ENCODE results near the gene TSPAN15.

Gene TSPAN15

DNA sequence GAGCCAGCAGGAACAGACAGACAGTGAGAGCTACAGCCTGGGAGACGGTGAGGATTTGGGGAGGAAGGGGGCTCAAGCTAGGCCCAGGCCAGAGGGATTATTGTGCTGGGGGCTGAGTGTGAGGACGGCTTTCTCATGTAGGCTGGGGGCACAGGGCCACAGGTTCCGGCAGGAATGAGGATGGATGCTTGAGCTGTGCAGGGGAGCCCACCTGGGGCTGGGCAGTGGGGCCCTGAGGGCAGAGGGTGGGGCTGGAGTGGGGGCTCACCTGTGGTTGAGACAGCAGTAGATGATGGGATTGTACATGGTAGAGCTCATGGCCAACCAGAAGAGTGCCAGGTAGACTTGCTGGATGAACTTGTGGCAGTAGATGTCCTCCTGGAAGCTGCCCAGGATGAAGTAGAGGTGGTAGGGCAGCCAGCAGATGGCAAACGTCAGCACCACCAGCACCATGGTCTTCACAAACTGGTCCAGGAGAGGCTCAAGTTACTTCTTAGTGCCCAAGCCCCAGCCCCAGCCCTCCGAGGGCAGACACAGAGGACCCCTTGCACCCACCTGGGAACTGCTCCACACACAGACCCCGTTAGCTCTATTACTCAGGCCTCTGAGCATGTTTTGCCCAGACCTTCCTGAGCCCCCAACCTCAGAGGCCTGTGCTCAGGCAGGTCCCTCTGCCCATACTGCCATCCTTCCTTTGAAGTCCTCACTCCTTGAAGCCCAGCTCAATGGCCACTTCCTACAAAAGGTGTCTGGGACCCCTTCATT is 44.3 kb upstream of the TSPAN15 start:
- no peak overlapping the region for H3K4me3 ChIP-seq (ENCODE audit: low read depth, low read length)
- TF ChIP-seq CTCF (IDR thresholded peaks at IDR 0.05; ENCODE audit: borderline replicate concordance, insufficient read depth, low read depth, low read length), result no peak

DNA sequence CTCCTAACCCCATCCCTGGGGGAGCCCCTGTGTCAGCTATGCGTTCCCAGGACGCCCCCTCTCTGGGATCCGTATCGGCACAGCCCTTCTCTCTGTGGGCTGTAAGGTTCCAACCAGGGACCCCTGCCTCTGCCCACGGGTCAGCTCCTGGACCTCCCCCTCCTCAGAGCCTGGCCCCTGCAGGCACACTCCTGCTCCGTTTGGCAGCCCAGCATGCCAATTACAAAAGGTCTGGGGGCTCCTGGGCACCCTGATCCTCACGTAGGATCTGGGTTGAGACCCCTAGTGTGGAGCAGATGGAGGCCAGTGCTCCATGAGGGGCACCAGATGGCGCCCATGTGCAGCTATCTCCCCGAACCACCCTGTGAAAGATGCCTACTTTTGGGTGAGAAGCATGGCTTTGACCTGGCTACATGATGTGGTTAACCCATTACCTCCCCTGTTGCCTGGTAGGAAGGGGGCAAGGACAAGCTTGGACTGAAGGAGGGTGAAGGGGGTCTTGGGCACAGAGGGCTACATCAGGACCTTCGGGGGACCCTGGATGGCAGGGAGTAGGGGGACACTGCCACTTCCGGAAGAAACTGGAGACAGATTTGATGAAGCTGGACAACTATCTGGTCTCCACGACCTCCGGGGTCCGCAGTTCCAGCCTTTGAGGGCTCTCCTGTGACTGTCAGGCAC is 43.5 kb upstream of the TSPAN15 start:
- peak; percentile 48; the same call in 1 of the 2 replicates for TF ChIP-seq CTCF (IDR thresholded peaks at IDR 0.05; ENCODE audit: borderline replicate concordance, insufficient read depth, low read depth, low read length)
- no peak overlapping the region for H3K4me3 ChIP-seq (ENCODE audit: low read depth, low read length)

- H3K4me3 ChIP-seq (ENCODE audit: low read depth, low read length), result peak overlapping the region; percentile 31
- peak; percentile 70 for TF ChIP-seq CTCF (IDR thresholded peaks at IDR 0.05; ENCODE audit: borderline replicate concordance, insufficient read depth, low read depth, low read length)
These were observed 42.7 kb upstream of the TSPAN15 start for GRCh38 chr10:69408318-69409175.

GRCh38 chr10:69409176-69409495 is 42.1 kb upstream of the TSPAN15 start:
- peak overlapping the region; percentile 31 for H3K4me3 ChIP-seq (ENCODE audit: low read depth, low read length)
- no peak for TF ChIP-seq CTCF (IDR thresholded peaks at IDR 0.05; ENCODE audit: borderline replicate concordance, insufficient read depth, low read depth, low read length)

DNA sequence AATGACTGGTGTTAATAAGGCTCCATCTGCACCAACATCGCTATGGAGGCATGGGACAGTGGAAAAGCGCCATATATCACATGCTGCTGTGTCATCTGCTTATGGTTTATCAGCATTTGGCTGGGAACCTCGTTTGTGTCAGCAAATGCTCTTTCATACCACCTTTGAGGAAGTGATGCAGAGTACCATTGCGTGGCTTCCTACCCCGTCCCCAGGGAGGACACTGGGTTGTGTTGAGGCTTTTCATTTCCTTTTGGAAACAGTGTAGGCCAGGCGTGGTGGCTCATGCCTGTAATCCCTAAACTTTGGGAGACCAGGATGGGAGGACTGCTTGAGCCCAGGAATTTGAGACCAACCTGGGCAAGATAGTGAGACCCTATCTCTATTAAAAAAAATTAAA is 41.3 kb upstream of the TSPAN15 start:
- no peak overlapping the region for H3K4me3 ChIP-seq (ENCODE audit: low read depth, low read length)
- no peak for TF ChIP-seq CTCF (IDR thresholded peaks at IDR 0.05; ENCODE audit: borderline replicate concordance, insufficient read depth, low read depth, low read length)

DNA sequence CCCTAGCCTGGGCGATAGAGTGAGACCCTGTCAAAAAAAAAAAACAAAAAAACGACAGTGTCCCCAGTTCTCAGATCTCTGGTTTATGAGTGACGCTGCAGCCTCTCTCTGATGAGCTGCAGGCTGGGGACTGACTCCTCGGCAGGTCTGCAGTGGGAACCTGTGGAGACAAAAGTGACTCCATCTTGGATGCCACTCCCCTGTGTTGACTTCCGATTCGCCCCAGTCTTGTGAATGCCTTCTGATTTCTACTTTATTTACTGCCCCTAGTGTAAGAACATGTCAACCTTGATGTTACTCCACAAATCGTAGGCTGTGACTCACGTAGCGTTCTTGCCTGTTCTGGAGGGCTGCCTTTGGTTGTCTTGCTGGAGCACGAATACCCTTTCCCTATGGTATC is 40.8 kb upstream of the TSPAN15 start:
- H3K4me3 ChIP-seq (ENCODE audit: low read depth, low read length), result no peak overlapping the region
- TF ChIP-seq CTCF (IDR thresholded peaks at IDR 0.05; ENCODE audit: borderline replicate concordance, insufficient read depth, low read depth, low read length), result no peak
